GM10266 (cell line): ENCODE results near the gene TTC9B.

ENCODE experiments used
- DNase-seq: peaks from one replicate; pipeline ENCODE4 v3.0.0; 2012; ENCODE audit errors: extremely low spot score
- CTCF ChIP-seq: IDR thresholded peaks from 2 replicates; pipeline ENCODE4 v1.5.1; 2012; ENCODE audit warnings: mild to moderate bottlenecking, low read depth; ENCODE audit not compliant: control insufficient read depth, insufficient read depth; ENCODE audit errors: missing control alignments

Gene TTC9B

GRCh38 chr19:40249201-40249600, 31.0 kb upstream of the TTC9B start:
- DNase-seq = no peak
- no peak for TF ChIP-seq CTCF

- DNase-seq = no peak
- no peak for TF ChIP-seq CTCF
Measured at GRCh38 chr19:40247735-40248262, 29.6 kb upstream of the TTC9B start.

GRCh38 chr19:40247178-40247577, 29.0 kb upstream of the TTC9B start:
- no peak for DNase-seq

GRCh38 chr19:40246292-40247073, 28.3 kb upstream of the TTC9B start:
- TF ChIP-seq CTCF = no peak
- no peak for DNase-seq

More at GRCh38 chr19:40247178-40247577, 29.0 kb upstream of the TTC9B start:
- TF ChIP-seq CTCF = no peak

- TF ChIP-seq CTCF = no peak
- DNase-seq = no peak
Measured at GRCh38 chr19:40245506-40246128, 27.4 kb upstream of the TTC9B start.

- no peak for TF ChIP-seq CTCF
Measured at GRCh38 chr19:40244579-40245317, 26.6 kb upstream of the TTC9B start.

More at GRCh38 chr19:40244579-40245317, 26.6 kb upstream of the TTC9B start:
- DNase-seq = no peak
